ENCODE results near the gene RPS6KB2.

RPS6KB2 gene

GRCh38 chr11:67381244-67381972 is 46.9 kb upstream of the RPS6KB2 start:
- no peaks in the 10 kb centered on the region for H3K36me3 ChIP-seq (replicated peaks; ENCODE audit: insufficient read depth, low read length)
- H3K9me3 ChIP-seq (replicated peaks; ENCODE audit: insufficient read depth, low read length) = no peaks in the 10 kb centered on the region
- H3K9ac ChIP-seq (ENCODE audit: low read length) = no peak overlapping the region; the same call in 1 of the 2 replicates
- H3K4me2 ChIP-seq (ENCODE audit: low read depth, low read length) = peak overlapping the region; percentile 25; the same call in 1 of the 2 replicates
- no peaks in the 10 kb centered on the region for H3F3A ChIP-seq (ENCODE audit: insufficient read depth, low read length)
- no peaks in the 10 kb centered on the region for H3K9me2 ChIP-seq (replicated peaks; ENCODE audit: insufficient read depth, low read length)
- peaks cover 13% of the 10 kb centered on the region for H3K4me1 ChIP-seq (ENCODE audit: low read length)
- H3K79me2 ChIP-seq (ENCODE audit: low read length) = no peaks in the 10 kb centered on the region
- peak overlapping the region; percentile 40; the same call in 1 of the 2 replicates for H2AFZ ChIP-seq (ENCODE audit: low read length)
- H4K20me1 ChIP-seq (ENCODE audit: insufficient read depth, low read length) = no peaks in the 10 kb centered on the region
- peaks cover 14% of the 10 kb centered on the region for H3K27me3 ChIP-seq (replicated peaks; ENCODE audit: insufficient read depth, low read length)
- no peak for DNase-seq
- TF ChIP-seq CTCF (IDR thresholded peaks at IDR 0.05; ENCODE audit: low read length) (no peak), EZH2phosphoT487 (IDR thresholded peaks at IDR 0.05; ENCODE audit: low read length) (no peak), EZH2 (optimal IDR thresholded peaks at IDR 0.05; ENCODE audit: low read depth, low read length) (no peak)
- no peak overlapping the region for H3K27ac ChIP-seq (ENCODE audit: low read length)
- H3K4me3 ChIP-seq (ENCODE audit: low read length) = no peak overlapping the region

GRCh38 chr11:67382276-67383136 is 45.8 kb upstream of the RPS6KB2 start:
- Histone ChIP-seq H3F3A (ENCODE audit: insufficient read depth, low read length) (no peaks in the 10 kb centered on the region), H2AFZ (ENCODE audit: low read length) (0 out of 2 replicates have a peak overlapping the region, but pooled peaks have one; percentile 51), H3K4me2 (ENCODE audit: low read depth, low read length) (no peak overlapping the region)

GRCh38 chr11:67384851-67385366 is 43.4 kb upstream of the RPS6KB2 start:
- Histone ChIP-seq H3K79me2 (ENCODE audit: low read length) (peaks cover 3% of the 10 kb centered on the region; the same call in 1 of the 2 replicates), H3K36me3 (replicated peaks; ENCODE audit: insufficient read depth, low read length) (no peaks in the 10 kb centered on the region), H3K4me1 (ENCODE audit: low read length) (peaks cover 18% of the 10 kb centered on the region), H3K9me2 (replicated peaks; ENCODE audit: insufficient read depth, low read length) (no peaks in the 10 kb centered on the region), H3K4me3 (ENCODE audit: low read length) (no peak overlapping the region), H3K4me2 (ENCODE audit: low read depth, low read length) (no peak overlapping the region), H3K27ac (ENCODE audit: low read length) (no peak overlapping the region), H3K9ac (ENCODE audit: low read length) (no peak overlapping the region), H3K9me3 (replicated peaks; ENCODE audit: insufficient read depth, low read length) (no peaks in the 10 kb centered on the region), H3F3A (ENCODE audit: insufficient read depth, low read length) (0 out of 2 replicates have a peak, but pooled peaks cover 4% of the 10 kb centered on the region), H2AFZ (ENCODE audit: low read length) (no peak overlapping the region), H3K27me3 (replicated peaks; ENCODE audit: insufficient read depth, low read length) (peaks cover 6% of the 10 kb centered on the region; the same call in 1 of the 2 replicates), H4K20me1 (ENCODE audit: insufficient read depth, low read length) (no peaks in the 10 kb centered on the region)
- TF ChIP-seq CTCF (IDR thresholded peaks at IDR 0.05; ENCODE audit: low read length) = no peak
- no peak for DNase-seq

More at GRCh38 chr11:67382276-67383136, 45.8 kb upstream of the RPS6KB2 start:
- Histone ChIP-seq H3K27me3 (replicated peaks; ENCODE audit: insufficient read depth, low read length) (peaks cover 6% of the 10 kb centered on the region; the same call in 1 of the 2 replicates), H3K79me2 (ENCODE audit: low read length) (no peaks in the 10 kb centered on the region), H3K4me1 (ENCODE audit: low read length) (peaks cover 13% of the 10 kb centered on the region), H3K36me3 (replicated peaks; ENCODE audit: insufficient read depth, low read length) (no peaks in the 10 kb centered on the region), H4K20me1 (ENCODE audit: insufficient read depth, low read length) (no peaks in the 10 kb centered on the region), H3K9ac (ENCODE audit: low read length) (no peak overlapping the region), H3K27ac (ENCODE audit: low read length) (no peak overlapping the region), H3K4me3 (ENCODE audit: low read length) (no peak overlapping the region), H3K9me3 (replicated peaks; ENCODE audit: insufficient read depth, low read length) (no peaks in the 10 kb centered on the region), H3K9me2 (replicated peaks; ENCODE audit: insufficient read depth, low read length) (no peaks in the 10 kb centered on the region)
- DNase-seq = peak; percentile 71
- peak; percentile 98 for TF ChIP-seq CTCF (IDR thresholded peaks at IDR 0.05; ENCODE audit: low read length)
- TF ChIP-seq EZH2 (optimal IDR thresholded peaks at IDR 0.05; ENCODE audit: low read depth, low read length) = no peak
